GM12892 (cell line): ENCODE measurements around the gene C5orf24.

Experiments used
- POLR2A ChIP-seq: IDR thresholded peaks from 2 replicates; pipeline ENCODE4 v1.6.1; 2011; ENCODE audit warnings: low read depth, low read length, control low read depth
- POLR2AphosphoS5 ChIP-seq: IDR thresholded peaks from 2 replicates; pipeline ENCODE4 v1.6.1; 2011; ENCODE audit warnings: low read depth, low read length, control low read depth

DNA sequence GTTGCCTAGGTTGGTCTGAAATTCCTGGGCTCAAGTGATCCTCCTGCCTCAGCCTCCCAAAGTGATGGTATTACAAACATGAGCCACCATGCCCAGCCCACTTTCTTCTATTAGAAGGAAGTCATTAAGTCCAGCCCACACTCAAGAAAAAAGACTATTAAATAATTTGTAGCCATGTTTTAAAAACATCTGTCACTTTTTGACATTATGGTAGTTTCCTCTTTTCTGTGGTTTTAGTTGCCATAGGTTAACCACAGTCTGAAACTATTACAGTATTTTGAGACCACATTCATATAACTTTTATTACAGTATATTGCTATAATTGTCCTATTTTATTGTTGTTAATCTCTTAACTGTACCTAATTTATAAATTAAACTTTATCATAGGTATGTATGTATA lies 31.9 kb upstream of the C5orf24 start:
- TF ChIP-seq POLR2A (no peak), POLR2AphosphoS5 (no peak)
